Spleen (tissue), 7 donors: Measurements from ENCODE around the gene FERMT2.

Source experiments
- CTCF ChIP-seq, 11 experiments: fragments of 200-600 bp in 7 of 11; fragments of 450-650 bp in 4 of 11; sonication (generic) in 4 of 11; IDR thresholded peaks in 8 of 11; conservative IDR thresholded peaks in 3 of 11; 1 replicate in 7 of 11; 2 replicates in 4 of 11; pipeline versions ENCODE4 v1.4.0 to v1.8.0; 2016 to 2021; ENCODE audit warnings: antibody characterized with exemption in 11 of 11, inconsistent platforms in 4 of 11, mild to moderate bottlenecking in 1 of 11
- POLR2A ChIP-seq, 3 donors: fragments of 450-650 bp; IDR thresholded peaks; one replicate each; pipeline ENCODE4 v1.5.1; 2017; ENCODE audit warnings: antibody characterized with exemption in 3 of 3, mild to moderate bottlenecking in 1 of 3
- POLR2AphosphoS5 ChIP-seq, 3 donors: sonication (generic); formaldehyde crosslinking; IDR thresholded peaks; one replicate each; pipeline ENCODE4 v1.5.1; 2017; ENCODE audit warnings: antibody characterized with exemption in 3 of 3
- donor health status: DM: no; HTN: no; CAD: no; lungs with moderate emphysema.
- donor health status: DM: no; HTN: no; CAD: no.
- donor health status: DM: no; HTN: no; CAD: no.

- TF ChIP-seq CTCF (IDR thresholded peaks at IDR 0.05 in 8 of 11, conservative IDR thresholded peaks at IDR 0.05 in 3 of 11) = no peak
- TF ChIP-seq POLR2A (IDR thresholded peaks at IDR 0.05) = no peak
- no peak for TF ChIP-seq POLR2AphosphoS5 (IDR thresholded peaks at IDR 0.05)
Measured at GRCh38 chr14:52846591-52846990, 104.3 kb downstream of the FERMT2 start.
